IMR-90 (cell line): ENCODE measurements around the gene NFKBIB. TPM values are rescaled to one million over a fixed set of nuclear protein-coding genes. Genes with fewer than 3 reads are reported as not detected.
A peak's percentile ranks its signal among the peaks of the same experiment; 100 is the strongest.

ENCODE experiments used
- ATAC-seq: fragments of 200-7000 bp; cut with Tn5 transposase; 2 replicates; pipeline ENCODE4 v1.9.1; 2020; ENCODE audit warnings: low read depth, mild to moderate bottlenecking, moderate library complexity
- Bru-seq: library from RNA; stranded (reverse); fragments of 400-500 nt; gene quantifications from one replicate; lab custom pipeline; 2021; lab: Mats Ljungman, UMichigan
- BruChase-seq, 2 experiments: library from RNA; stranded (reverse); fragments of 400-500 nt; gene quantifications; one replicate each; lab custom pipeline; 2021; lab: Mats Ljungman, UMichigan
- BruUV-seq: library from RNA; stranded (reverse); fragments of 400-500 nt; replicated peaks from 2 replicates; lab custom pipeline; 2021; lab: Mats Ljungman, UMichigan
- CTCF ChIA-PET: fragments of 300-600 bp; formaldehyde crosslinking; extraction: SDS; loops from one replicate; lab custom pipeline; 2021; ENCODE audit warnings: antibody characterized with exemption; lab: Yijun Ruan, JAX
- POLR2A ChIA-PET: fragments of 300-600 bp; sonication (Branson Sonifier 250); formaldehyde crosslinking; loops from one replicate; lab custom pipeline; 2022; ENCODE audit warnings: antibody characterized with exemption; ENCODE audit not compliant: unreplicated experiment; lab: Charles Lee
- DNase-seq: peaks from one replicate; pipeline ENCODE4 v3.0.0; 2013
- H2AFZ ChIP-seq: replicated peaks from 2 replicates; pipeline ENCODE3; 2013; ENCODE audit warnings: low read length, mild to moderate bottlenecking; ENCODE audit not compliant: poor library complexity
- H2AK5ac ChIP-seq: 2 replicates; pipeline ENCODE4 v1.6.1; 2013; ENCODE audit warnings: low read depth, low read length, inconsistent platforms
- H2AK9ac ChIP-seq: replicated peaks from 2 replicates; pipeline ENCODE3; 2013; ENCODE audit warnings: mild to moderate bottlenecking, low read depth, low read length, moderate library complexity; ENCODE audit not compliant: poor library complexity
- H2BK120ac ChIP-seq: 2 replicates; pipeline ENCODE4 v1.6.1; 2013; ENCODE audit warnings: low read depth, low read length, inconsistent platforms
- H2BK15ac ChIP-seq: 3 replicates; pipeline ENCODE4 v1.6.1; 2013; ENCODE audit warnings: low read depth, low read length, inconsistent platforms
- H2BK20ac ChIP-seq: 2 replicates; pipeline ENCODE4 v1.6.1; 2013; ENCODE audit warnings: low read depth, mild to moderate bottlenecking, inconsistent platforms, low read length, moderate library complexity
- H2BK5ac ChIP-seq: 2 replicates; pipeline ENCODE4 v1.6.1; 2013; ENCODE audit warnings: mild to moderate bottlenecking, low read depth, low read length, inconsistent platforms; ENCODE audit not compliant: poor library complexity, severe bottlenecking
- H3K14ac ChIP-seq: replicated peaks from 2 replicates; pipeline ENCODE4 v1.6.1; 2013; ENCODE audit warnings: low read depth, low read length, inconsistent platforms
- H3K18ac ChIP-seq: 2 replicates; pipeline ENCODE4 v1.6.1; 2013; ENCODE audit warnings: low read depth, low read length, control low read depth
- H3K23ac ChIP-seq: 2 replicates; pipeline ENCODE4 v1.6.1; 2013; ENCODE audit warnings: low read depth, low read length, inconsistent platforms
- H3K27ac ChIP-seq: 2 replicates; pipeline ENCODE4 v1.5.1; 2013; ENCODE audit warnings: mild to moderate bottlenecking, control low read depth, low read length; ENCODE audit not compliant: insufficient read depth
- H3K27me3 ChIP-seq: 2 replicates; pipeline ENCODE4 v1.6.1; 2013; ENCODE audit warnings: low read length; ENCODE audit not compliant: control insufficient read depth, insufficient read depth
- H3K36me3 ChIP-seq: 2 replicates; pipeline ENCODE4 v1.6.1; 2013; ENCODE audit warnings: low read length, mixed read lengths; ENCODE audit not compliant: control insufficient read depth, insufficient read depth
- H3K4ac ChIP-seq: 2 replicates; pipeline ENCODE4 v1.6.1; 2013; ENCODE audit warnings: low read depth, low read length, inconsistent platforms
- H3K4me1 ChIP-seq: 2 replicates; pipeline ENCODE4 v1.6.1; 2013; ENCODE audit warnings: low read length, mixed read lengths; ENCODE audit not compliant: control insufficient read depth, insufficient read depth
- H3K4me2 ChIP-seq: 2 replicates; pipeline ENCODE4 v1.6.1; 2013; ENCODE audit warnings: low read depth, mild to moderate bottlenecking, control low read depth, low read length, moderate library complexity
- H3K4me3 ChIP-seq: 2 replicates; pipeline ENCODE4 v1.5.1; 2013; ENCODE audit warnings: low read depth, mild to moderate bottlenecking, control low read depth, low read length, moderate library complexity; ENCODE audit not compliant: insufficient read depth
- H3K56ac ChIP-seq: 2 replicates; pipeline ENCODE4 v1.6.1; 2013; ENCODE audit warnings: low read length, inconsistent platforms; ENCODE audit not compliant: insufficient read depth; ENCODE audit errors: extremely low read depth
- H3K79me1 ChIP-seq, 2 experiments: 2 replicates each; pipeline ENCODE4 v1.6.1; 2013; ENCODE audit warnings: low read length in 2 of 2, inconsistent platforms in 1 of 2, low read depth in 1 of 2
- H3K9ac ChIP-seq: 2 replicates; pipeline ENCODE4 v1.6.1; 2013; ENCODE audit warnings: low read depth, low read length, control low read depth
- H3K9me1 ChIP-seq: 2 replicates; pipeline ENCODE4 v1.6.1; 2013; ENCODE audit warnings: low read length, inconsistent platforms; ENCODE audit not compliant: insufficient read depth
- H3K9me3 ChIP-seq: 2 replicates; pipeline ENCODE4 v1.6.1; 2013; ENCODE audit warnings: low read length; ENCODE audit not compliant: control insufficient read depth, insufficient read depth
- H4K20me1 ChIP-seq: 2 replicates; pipeline ENCODE4 v1.6.1; 2013; ENCODE audit warnings: low read length, inconsistent platforms; ENCODE audit not compliant: insufficient read depth
- H4K5ac ChIP-seq: 2 replicates; pipeline ENCODE4 v1.6.1; 2013; ENCODE audit warnings: mild to moderate bottlenecking, low read depth, low read length, control low read depth
- H4K8ac ChIP-seq, 2 experiments: 2 replicates each; pipeline ENCODE4 v1.6.1; 2013; ENCODE audit warnings: low read depth in 2 of 2, low read length in 2 of 2, control low read depth in 1 of 2, inconsistent platforms in 1 of 2
- H4K91ac ChIP-seq: 2 replicates; pipeline ENCODE4 v1.6.1; 2013; ENCODE audit warnings: low read depth, low read length, inconsistent platforms; ENCODE audit not compliant: insufficient read depth
- CHD1 ChIP-seq: IDR thresholded peaks from 2 replicates; pipeline ENCODE4 v1.6.1; 2012; ENCODE audit warnings: low read depth, low read length, improper control_type of control experiment
- FOS ChIP-seq: fragments of 150-350 bp; IDR thresholded peaks from 2 replicates; pipeline ENCODE4 v1.6.1; 2016; ENCODE audit warnings: low read depth, low read length
- MAFK ChIP-seq: IDR thresholded peaks from 2 replicates; pipeline ENCODE4 v1.6.1; 2012; ENCODE audit warnings: low read depth, low read length, improper control_type of control experiment
- MAZ ChIP-seq: IDR thresholded peaks from 2 replicates; pipeline ENCODE4 v1.6.1; 2012; ENCODE audit warnings: low read depth, mild to moderate bottlenecking, low read length, improper control_type of control experiment, moderate library complexity, borderline replicate concordance
- MXI1 ChIP-seq: IDR thresholded peaks from 2 replicates; pipeline ENCODE4 v1.6.1; 2012; ENCODE audit warnings: low read depth, mild to moderate bottlenecking, low read length, moderate library complexity, borderline replicate concordance
- POLR2A ChIP-seq: IDR thresholded peaks from 2 replicates; pipeline ENCODE4 v1.6.1; 2012; ENCODE audit warnings: mild to moderate bottlenecking, low read depth, low read length
- RCOR1 ChIP-seq: IDR thresholded peaks from 2 replicates; pipeline ENCODE4 v1.6.1; 2012; ENCODE audit warnings: mild to moderate bottlenecking, low read length, improper control_type of control experiment; ENCODE audit not compliant: insufficient replicate concordance
- RFX5 ChIP-seq: IDR thresholded peaks from 2 replicates; pipeline ENCODE4 v1.8.0; 2012; ENCODE audit warnings: low read depth, mild to moderate bottlenecking, low read length, moderate library complexity
- WGBS, 2 experiments: methylation state at CpG; one replicate each; pipeline versions ENCODE4 v1.1.5 to v1.1.7; 2013; ENCODE audit warnings: missing lambda C conversion rate in 2 of 2; ENCODE audit not compliant: insufficient read length in 1 of 2; ENCODE audit errors: extremely low coverage in 2 of 2; 5-methylcytosine and 5-hydroxymethylcytosine counted together
- dilution Hi-C: fragments of 300-500 bp; cut with HindIII; formaldehyde crosslinking; loops from one replicate; pipeline ENCODE4 v1.14.3; 2018; ENCODE audit warnings: low sequenced_read_pairs; ENCODE audit not compliant: unreplicated experiment
- in situ Hi-C: fragments of 300-500 bp; cut with MboI; formaldehyde crosslinking; loops from 3 replicates; pipeline ENCODE4 v1.14.3; 2019; ENCODE audit warnings: low sequenced_read_pairs, inconsistent platforms, mixed read lengths
- intact Hi-C: fragments of 100-400 bp; cut with micrococcal nuclease; formaldehyde crosslinking; loops from 2 replicates; pipeline ENCODE4 v1.10.0; 2022
- long read RNA-seq: library from polyadenylated mRNA; unstranded; transcript quantifications from one replicate; pipeline ENCODE4 v2.0.0, GENCODE V29; 2021; ENCODE audit not compliant: unreplicated experiment
- polyA plus RNA-seq, 3 experiments: library from polyadenylated mRNA; depleted of rRNA; stranded (reverse); fragments of >200 nt; gene quantifications; 2 replicates each; pipeline ENCODE4 v1.2.3, GENCODE V29; 2012; ENCODE audit warnings: low replicate concordance in 1 of 3
- total RNA-seq: library from RNA; depleted of rRNA; stranded (reverse); fragments of >200 nt; gene quantifications from 2 replicates; pipeline ENCODE4 v1.2.3, GENCODE V29; 2012; rRNA removed
- TF ChIP-seq, protein P1 (sequence below): fragments of 150-350 bp; IDR thresholded peaks from 2 replicates; pipeline ENCODE4 v1.6.1; 2016; ENCODE audit warnings: low read depth, mild to moderate bottlenecking, low read length, moderate library complexity, borderline replicate concordance
- TF ChIP-seq, protein P2 (sequence below): conservative IDR thresholded peaks from 2 replicates; pipeline ENCODE4 v1.5.1; 2012; ENCODE audit warnings: mild to moderate bottlenecking, low read depth, low read length, improper control_type of control experiment

NFKBIB gene, protein sequence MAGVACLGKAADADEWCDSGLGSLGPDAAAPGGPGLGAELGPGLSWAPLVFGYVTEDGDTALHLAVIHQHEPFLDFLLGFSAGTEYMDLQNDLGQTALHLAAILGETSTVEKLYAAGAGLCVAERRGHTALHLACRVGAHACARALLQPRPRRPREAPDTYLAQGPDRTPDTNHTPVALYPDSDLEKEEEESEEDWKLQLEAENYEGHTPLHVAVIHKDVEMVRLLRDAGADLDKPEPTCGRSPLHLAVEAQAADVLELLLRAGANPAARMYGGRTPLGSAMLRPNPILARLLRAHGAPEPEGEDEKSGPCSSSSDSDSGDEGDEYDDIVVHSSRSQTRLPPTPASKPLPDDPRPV
- total RNA-seq (6.4 and 7.5 TPM in 2 replicates), polyA plus RNA-seq (2012; rRNA removed) (25.5 and 36.2 TPM in 2 replicates), Bru-seq, nascent RNA (percentile 56 among the genes with signal in this experiment), BruChase-seq, experiment 1, labeled RNA remaining after a 6-hour chase (percentile 60 among the genes with signal in this experiment), BruChase-seq, experiment 2, labeled RNA remaining after a 2-hour chase (percentile 53 among the genes with signal in this experiment)
- polyA plus RNA-seq (2012; cell fraction: cytosol; rRNA removed) = 34.5 and 35.8 TPM in 2 replicates
- 11.9 and 21.6 TPM in 2 replicates for polyA plus RNA-seq (2012; cell fraction: nucleus; rRNA removed; ENCODE audit: low replicate concordance)
- long read RNA-seq, transcript NFKBIB-204 (5 exons, 1,929 nt) = major isoform, 11 of 22 reads
- long read RNA-seq, partial matches to known transcripts = 4 of 22 reads
- long read RNA-seq, other reads (novel, unspliced or antisense) = 3 of 22 reads

DNA sequence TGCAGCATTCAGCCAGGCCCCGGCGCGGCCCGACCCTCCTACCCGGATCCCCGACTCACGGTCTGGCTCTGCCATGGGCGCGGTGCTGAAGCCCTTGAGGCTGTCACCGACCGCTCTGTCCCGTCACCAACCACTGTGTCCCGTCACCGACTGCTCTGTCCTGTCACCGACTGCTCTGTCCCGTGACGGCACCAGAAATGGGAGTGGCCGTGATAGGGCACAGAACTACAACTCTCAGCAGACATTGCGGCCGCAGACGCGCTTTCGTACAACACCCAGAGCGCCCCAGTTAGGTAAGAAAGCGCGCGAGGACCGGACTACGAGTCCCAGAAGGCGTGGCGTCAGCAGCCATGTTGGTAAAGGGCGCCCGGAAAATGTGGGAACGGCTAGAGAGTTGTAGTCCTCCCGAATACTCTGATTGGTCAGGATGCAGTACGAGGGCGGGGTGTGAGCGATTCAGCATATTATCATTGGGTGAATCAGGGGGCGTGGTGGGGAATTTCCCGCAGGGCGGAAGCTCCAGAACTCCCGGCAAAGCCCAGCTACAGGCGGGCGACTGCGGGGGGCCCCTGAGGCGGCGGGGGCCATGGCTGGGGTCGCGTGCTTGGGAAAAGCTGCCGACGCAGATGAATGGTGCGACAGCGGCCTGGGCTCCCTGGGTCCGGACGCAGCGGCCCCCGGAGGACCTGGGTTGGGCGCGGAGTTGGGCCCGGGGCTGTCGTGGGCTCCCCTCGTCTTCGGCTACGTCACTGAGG, at the start of gene NFKBIB, which contains the start of gene SIRT2:
Gene NFKBIB (plus strand): TSS at position 523 of the 755 bp plus-strand sequence. CDS start 64 bp downstream, at position 587.
Gene SIRT2 (minus strand): TSS at position 172 of the 755 bp plus-strand sequence. CDS start 97 bp downstream, at position 75.
- Histone ChIP-seq H3K9me3 (no peaks in the 10 kb centered on the region), H3K14ac (peak within 1 kb of the TSS; percentile 81), H3K4me1 (peaks cover 3% of the 10 kb centered on the region; the same call in 1 of the 2 replicates), H3K9me1 (no peaks in the 10 kb centered on the region; the same call in none of the 2 replicates), H2BK20ac (no peak within 1 kb of the TSS), H3K27ac (peak within 1 kb of the TSS; percentile 58), H4K91ac (peak within 1 kb of the TSS; percentile 23; the same call in 1 of the 2 replicates), H3K79me1 (peaks cover 20 to 47% of the 10 kb centered on the region in 2 experiments), H4K20me1 (peaks cover 4% of the 10 kb centered on the region), H2BK120ac (no peak within 1 kb of the TSS; the same call in 1 of the 2 replicates), H3K4ac (peak within 1 kb of the TSS; percentile 56), H4K8ac (peak within 1 kb of the TSS; percentile 12 to 84; a peak in 3 of 4 replicates), H3K18ac (no peak within 1 kb of the TSS), H3K56ac (peak within 1 kb of the TSS; percentile 47), H2AK5ac (no peak within 1 kb of the TSS), H4K5ac (peak within 1 kb of the TSS; percentile 22; the same call in 1 of the 2 replicates), H3K23ac (peak within 1 kb of the TSS; percentile 46), H3K4me2 (peak within 1 kb of the TSS; percentile 99), H3K36me3 (peaks cover 3% of the 10 kb centered on the region; the same call in 1 of the 2 replicates), H3K4me3 (peak within 1 kb of the TSS; percentile 66), H3K9ac (peak within 1 kb of the TSS; percentile 61), H2BK15ac (no peak within 1 kb of the TSS), H2AFZ (peak within 1 kb of the TSS; percentile 98), H3K27me3 (no peaks in the 10 kb centered on the region), H2AK9ac (peak within 1 kb of the TSS; percentile 94), H2BK5ac (peak within 1 kb of the TSS; percentile 56)
- dilution Hi-C loops (no loop called here), intact Hi-C loops (loop anchor here (1.0 kb wide), 1 partner anchor 49 kb away; no protein-coding TSS in a partner anchor), in situ Hi-C loops (loop anchor here (25.0 kb wide), 1 partner anchor 162 kb away; the partner anchor contains the start of gene CAPN12)
- ATAC-seq (peak; percentile 96), DNase-seq (peak; percentile 99)
- ChIA-PET CTCF (interaction anchor here (0.6 to 1.7 kb wide), 3 partner anchors 13 to 422 kb away, joined by 3 to 10 read pairs (median 4); partner anchors contain the start of genes MRPS12 and SARS2), POLR2A (interaction anchor here (0.9 kb wide), 1 partner anchor 36 kb away, joined by 6 read pairs; no protein-coding TSS in a partner anchor)
- 0% methylated on average over 52 of the region's 64 CpGs; no CpG with 5 or more reads in 1 of the 2 experiments for WGBS, 2 experiments
- BruUV-seq = no TSS peak
- TF ChIP-seq FOS = peak; percentile 60; the same call in 1 of the 2 replicates
- TF ChIP-seq POLR2A = peak; percentile 87
- TF ChIP-seq CHD1 = no peak
- TF ChIP-seq, protein P1, sequence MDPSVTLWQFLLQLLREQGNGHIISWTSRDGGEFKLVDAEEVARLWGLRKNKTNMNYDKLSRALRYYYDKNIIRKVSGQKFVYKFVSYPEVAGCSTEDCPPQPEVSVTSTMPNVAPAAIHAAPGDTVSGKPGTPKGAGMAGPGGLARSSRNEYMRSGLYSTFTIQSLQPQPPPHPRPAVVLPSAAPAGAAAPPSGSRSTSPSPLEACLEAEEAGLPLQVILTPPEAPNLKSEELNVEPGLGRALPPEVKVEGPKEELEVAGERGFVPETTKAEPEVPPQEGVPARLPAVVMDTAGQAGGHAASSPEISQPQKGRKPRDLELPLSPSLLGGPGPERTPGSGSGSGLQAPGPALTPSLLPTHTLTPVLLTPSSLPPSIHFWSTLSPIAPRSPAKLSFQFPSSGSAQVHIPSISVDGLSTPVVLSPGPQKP = no peak
- TF ChIP-seq RFX5 = no peak
- peak; percentile 47; the same call in 1 of the 2 replicates for TF ChIP-seq MAZ
- TF ChIP-seq RCOR1 = no peak
- TF ChIP-seq, protein P2, sequence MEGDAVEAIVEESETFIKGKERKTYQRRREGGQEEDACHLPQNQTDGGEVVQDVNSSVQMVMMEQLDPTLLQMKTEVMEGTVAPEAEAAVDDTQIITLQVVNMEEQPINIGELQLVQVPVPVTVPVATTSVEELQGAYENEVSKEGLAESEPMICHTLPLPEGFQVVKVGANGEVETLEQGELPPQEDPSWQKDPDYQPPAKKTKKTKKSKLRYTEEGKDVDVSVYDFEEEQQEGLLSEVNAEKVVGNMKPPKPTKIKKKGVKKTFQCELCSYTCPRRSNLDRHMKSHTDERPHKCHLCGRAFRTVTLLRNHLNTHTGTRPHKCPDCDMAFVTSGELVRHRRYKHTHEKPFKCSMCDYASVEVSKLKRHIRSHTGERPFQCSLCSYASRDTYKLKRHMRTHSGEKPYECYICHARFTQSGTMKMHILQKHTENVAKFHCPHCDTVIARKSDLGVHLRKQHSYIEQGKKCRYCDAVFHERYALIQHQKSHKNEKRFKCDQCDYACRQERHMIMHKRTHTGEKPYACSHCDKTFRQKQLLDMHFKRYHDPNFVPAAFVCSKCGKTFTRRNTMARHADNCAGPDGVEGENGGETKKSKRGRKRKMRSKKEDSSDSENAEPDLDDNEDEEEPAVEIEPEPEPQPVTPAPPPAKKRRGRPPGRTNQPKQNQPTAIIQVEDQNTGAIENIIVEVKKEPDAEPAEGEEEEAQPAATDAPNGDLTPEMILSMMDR = no peak
- no peak; the same call in 1 of the 2 replicates for TF ChIP-seq MAFK
- TF ChIP-seq MXI1 = peak; percentile 12; the same call in 1 of the 2 replicates
